Activated T-cell treated with anti-CD3 and anti-CD28 coated beads for 4 hours (primary cell): Measurements from ENCODE around the gene SPINK13.
"Not testable (repeated sequence)": the region's sequence is repeated elsewhere in the genome, so short reads cannot be mapped to it uniquely, and the experiment has no call there.

ENCODE experiments used
- DNase-seq: peaks from one replicate; pipeline ENCODE4 v3.0.0-alpha.2; 2020

SPINK13 gene

GRCh38 chr5:148314187-148314586 is 45.6 kb downstream of the SPINK13 start:
- no peak for DNase-seq

GRCh38 chr5:148314731-148315130 is 46.1 kb downstream of the SPINK13 start:
- no peak for DNase-seq

GRCh38 chr5:148320011-148320963 is 51.7 kb downstream of the SPINK13 start:
- DNase-seq = not testable (repeated sequence)

GRCh38 chr5:148333262-148333849 is 64.8 kb downstream of the SPINK13 start:
- no peak for DNase-seq

- no peak for DNase-seq
Measured at GRCh38 chr5:148335259-148335658, 66.7 kb downstream of the SPINK13 start, which contains the start of gene SPINK9. Gene SPINK9 (plus strand): TSS chr5:148335559. CDS start chr5:148335614, 55 bp downstream.
